Osteoblast (primary cell): ENCODE data around the gene ADIPOR2. TPM values are rescaled to one million over a fixed set of nuclear protein-coding genes. Genes with fewer than 3 reads are reported as not detected.

Experiments used
- DNase-seq: peaks from one replicate; pipeline ENCODE4 v3.0.0; 2011; ENCODE audit warnings: low spot score, mixed read lengths; ENCODE audit not compliant: insufficient read length; ENCODE audit errors: missing footprints
- H2AFZ ChIP-seq: 2 replicates; pipeline ENCODE4 v1.6.0; 2011; ENCODE audit warnings: mild to moderate bottlenecking, low read length
- H3K27ac ChIP-seq: 2 replicates; pipeline ENCODE4 v1.5.1; 2011; ENCODE audit warnings: mild to moderate bottlenecking, low read depth, low read length, moderate library complexity
- H3K27me3 ChIP-seq: 2 replicates; pipeline ENCODE4 v1.6.0; 2012; ENCODE audit warnings: mild to moderate bottlenecking, control low read depth, inconsistent platforms, low read length, moderate library complexity; ENCODE audit not compliant: insufficient read depth
- H3K36me3 ChIP-seq: 2 replicates; pipeline ENCODE4 v1.5.1; 2011; ENCODE audit warnings: mild to moderate bottlenecking, low read length, control low read depth, moderate library complexity; ENCODE audit not compliant: insufficient read depth
- H3K4me1 ChIP-seq: 2 replicates; pipeline ENCODE4 v1.5.1; 2011; ENCODE audit warnings: mild to moderate bottlenecking, low read length, control low read depth, moderate library complexity; ENCODE audit not compliant: insufficient read depth
- H3K4me2 ChIP-seq: 2 replicates; pipeline ENCODE4 v1.6.0; 2011; ENCODE audit warnings: mild to moderate bottlenecking, low read length; ENCODE audit not compliant: insufficient read depth
- H3K4me3 ChIP-seq: fragments of 200-600 bp; sonication (generic); 3 replicates; pipeline ENCODE4 v1.5.1; 2012; ENCODE audit warnings: mild to moderate bottlenecking, low read length, inconsistent platforms; ENCODE audit not compliant: insufficient read depth
- H3K79me2 ChIP-seq: 2 replicates; pipeline ENCODE4 v1.6.0; 2012; ENCODE audit warnings: mild to moderate bottlenecking, low read length, control low read depth, inconsistent platforms; ENCODE audit not compliant: insufficient read depth
- H3K9me3 ChIP-seq: 2 replicates; pipeline ENCODE4 v1.5.1; 2011; ENCODE audit warnings: low read depth, low read length, control low read depth
- H4K20me1 ChIP-seq: 2 replicates; pipeline ENCODE4 v1.6.0; 2012; ENCODE audit warnings: mild to moderate bottlenecking, low read length, control low read depth; ENCODE audit not compliant: insufficient read depth
- CTCF ChIP-seq: IDR thresholded peaks from 2 replicates; pipeline ENCODE4 v1.5.1; 2011; ENCODE audit warnings: mild to moderate bottlenecking, low read depth, low read length, moderate library complexity; ENCODE audit errors: extremely low read depth
- total RNA-seq: library from RNA; depleted of rRNA; stranded (reverse); fragments of >200 nt; gene quantifications from 2 replicates; pipeline ENCODE4 v1.2.3, GENCODE V29; 2012

ADIPOR2 gene
- total RNA-seq, 1 donor, result 32.2 TPM

- no peaks in the 10 kb centered on the region for H3K79me2 ChIP-seq
Measured at GRCh38 chr12:1829306-1829900, 138.5 kb downstream of the ADIPOR2 start.

GRCh38 chr12:1830401-1830845 is 139.6 kb downstream of the ADIPOR2 start:
- Histone ChIP-seq H4K20me1 (peaks cover 3% of the 10 kb centered on the region), H3K36me3 (no peaks in the 10 kb centered on the region), H3K4me1 (no peaks in the 10 kb centered on the region), H3K4me2 (no peak overlapping the region), H2AFZ (no peak overlapping the region), H3K4me3 (no peak overlapping the region), H3K9me3 (no peaks in the 10 kb centered on the region), H3K27ac (no peak overlapping the region), H3K27me3 (peaks cover 35% of the 10 kb centered on the region), H3K79me2 (no peaks in the 10 kb centered on the region)
- DNase-seq, result peak; percentile 73
- TF ChIP-seq CTCF, result no peak

More at GRCh38 chr12:1829306-1829900, 138.5 kb downstream of the ADIPOR2 start:
- no peaks in the 10 kb centered on the region for H3K36me3 ChIP-seq
- peaks cover 3% of the 10 kb centered on the region for H4K20me1 ChIP-seq
- no peaks in the 10 kb centered on the region for H3K9me3 ChIP-seq
- DNase-seq, result peak; percentile 77
- no peak overlapping the region for H3K27ac ChIP-seq
- H3K27me3 ChIP-seq, result peaks cover 39% of the 10 kb centered on the region
- H3K4me1 ChIP-seq, result no peaks in the 10 kb centered on the region
- no peak overlapping the region for H3K4me2 ChIP-seq
- TF ChIP-seq CTCF, result no peak
- no peak overlapping the region for H2AFZ ChIP-seq
- H3K4me3 ChIP-seq, result no peak overlapping the region

- Histone ChIP-seq H3K4me1 (no peaks in the 10 kb centered on the region), H3K27ac (no peak overlapping the region), H3K27me3 (peaks cover 29% of the 10 kb centered on the region), H2AFZ (no peak overlapping the region), H3K4me2 (no peak overlapping the region), H4K20me1 (peaks cover 3% of the 10 kb centered on the region), H3K79me2 (no peaks in the 10 kb centered on the region), H3K4me3 (no peak overlapping the region), H3K36me3 (no peaks in the 10 kb centered on the region), H3K9me3 (no peaks in the 10 kb centered on the region)
- no peak for TF ChIP-seq CTCF
- peak; percentile 98 for DNase-seq
Measured at GRCh38 chr12:1830981-1831963, 140.4 kb downstream of the ADIPOR2 start.
